B cell (primary cell): ENCODE measurements around the gene SNX24. TPM values are rescaled to one million over a fixed set of nuclear protein-coding genes. Genes with fewer than 3 reads are reported as not detected.

ENCODE experiments used
- ATAC-seq: fragments of 200-7000 bp; cut with Tn5 transposase; one replicate; pipeline ENCODE4 v1.10.0; 2021; ENCODE audit warnings: low read depth, mild to moderate bottlenecking, moderate number of reproducible peaks, moderate library complexity
- CTCF ChIA-PET: fragments of 350-600 bp; sonication (Branson Sonifier 250); formaldehyde crosslinking; loops from one replicate; lab custom pipeline; 2021; ENCODE audit warnings: antibody characterized with exemption, inconsistent platforms; lab: Charles Lee
- POLR2A ChIA-PET: fragments of 350-600 bp; sonication (Branson Sonifier 250); formaldehyde crosslinking; loops from one replicate; lab custom pipeline; 2021; ENCODE audit warnings: antibody characterized with exemption; lab: Charles Lee
- DNase-seq: peaks from one replicate; pipeline ENCODE4 v3.0.0; 2013
- H2AFZ ChIP-seq: 2 replicates; pipeline ENCODE4 v1.6.1; 2012; ENCODE audit warnings: mild to moderate bottlenecking, low read depth, low read length; ENCODE audit not compliant: insufficient read depth, poor library complexity, severe bottlenecking
- H3K27ac ChIP-seq, 2 donors: 1 replicate in 1 of 2; 2 replicates in 1 of 2; pipeline ENCODE4 v1.5.1; 2012 to 2013; ENCODE audit warnings: low read length in 2 of 2, mild to moderate bottlenecking in 2 of 2, moderate library complexity in 1 of 2
- H3K27me3 ChIP-seq, 4 experiments: fragments of 200-600 bp in 1 of 4; sonication (generic) in 1 of 4; replicated peaks in 1 of 4; 1 replicate in 2 of 4; 2 replicates in 2 of 4; pipeline versions ENCODE4 v1.6.1 to v1.7.0; 2013 to 2016; ENCODE audit warnings: low read length in 3 of 4, mild to moderate bottlenecking in 2 of 4, mixed read lengths in 1 of 4, moderate library complexity in 1 of 4; ENCODE audit not compliant: insufficient read depth in 4 of 4, control insufficient read depth in 3 of 4; ENCODE audit errors: control extremely low read depth in 1 of 4
- H3K36me3 ChIP-seq, 2 experiments: replicated peaks in 1 of 2; 1 replicate in 1 of 2; 2 replicates in 1 of 2; pipeline versions ENCODE4 v1.6.1 to v1.7.1; 2013; ENCODE audit warnings: low read length in 1 of 2; ENCODE audit not compliant: insufficient read depth in 2 of 2, control insufficient read depth in 1 of 2; ENCODE audit errors: control extremely low read depth in 1 of 2, extremely low read depth in 1 of 2
- H3K4me1 ChIP-seq, 2 donors: fragments of 200-600 bp in 1 of 2; sonication (generic) in 1 of 2; 1 replicate in 1 of 2; 2 replicates in 1 of 2; pipeline versions ENCODE4 v1.5.1 to v1.6.1; 2013 to 2017; ENCODE audit warnings: low read length in 2 of 2; ENCODE audit not compliant: control insufficient read depth in 2 of 2, insufficient read depth in 2 of 2
- H3K4me2 ChIP-seq: replicated peaks from 2 replicates; pipeline ENCODE3; 2012; ENCODE audit warnings: mild to moderate bottlenecking, low read depth, low read length; ENCODE audit not compliant: poor library complexity, severe bottlenecking
- H3K4me3 ChIP-seq, 5 experiments: fragments of 200-600 bp in 1 of 5; sonication (generic) in 1 of 5; 1 replicate in 3 of 5; 2 replicates in 2 of 5; pipeline versions ENCODE4 v1.5.1 to v1.7.0; 2011 to 2016; ENCODE audit warnings: low read length in 4 of 5, mild to moderate bottlenecking in 4 of 5, low read depth in 2 of 5, control low read depth in 1 of 5, moderate library complexity in 1 of 5; ENCODE audit not compliant: insufficient read depth in 1 of 5; ENCODE audit errors: control extremely low read depth in 1 of 5, extremely low read depth in 1 of 5
- H3K79me2 ChIP-seq: fragments of 200-600 bp; sonication (generic); one replicate; pipeline ENCODE4 v1.6.0; 2016; ENCODE audit warnings: low read length; ENCODE audit not compliant: control insufficient read depth, insufficient read depth
- H3K9ac ChIP-seq: fragments of 200-600 bp; sonication (generic); 2 replicates; pipeline ENCODE4 v1.6.1; 2017; ENCODE audit warnings: mild to moderate bottlenecking, low read length, moderate library complexity
- H3K9me3 ChIP-seq, 3 donors: one replicate each; pipeline versions ENCODE4 v1.6.1 to v1.7.1; 2013; ENCODE audit warnings: low read length in 2 of 3; ENCODE audit not compliant: control insufficient read depth in 2 of 3, insufficient read depth in 1 of 3; ENCODE audit errors: control extremely low read depth in 1 of 3
- H4K20me1 ChIP-seq: 2 replicates; pipeline ENCODE4 v1.6.0; 2012; ENCODE audit warnings: mild to moderate bottlenecking, low read length; ENCODE audit not compliant: insufficient read depth, control insufficient read depth, poor library complexity, severe bottlenecking
- H3K27ac Mint-ChIP-seq: one replicate; pipeline ENCODE4 v1.8.0; 2021; ENCODE audit warnings: mixed read lengths
- H3K27me3 Mint-ChIP-seq: one replicate; pipeline ENCODE4 v1.8.0; 2021; ENCODE audit warnings: mixed read lengths
- H3K4me1 Mint-ChIP-seq: one replicate; pipeline ENCODE4 v1.8.0; 2021; ENCODE audit warnings: mixed read lengths
- H3K4me3 Mint-ChIP-seq: one replicate; pipeline ENCODE4 v1.8.0; 2021; ENCODE audit warnings: mixed read lengths
- H3K9me3 Mint-ChIP-seq: one replicate; pipeline ENCODE4 v1.8.0; 2022; ENCODE audit warnings: mixed read lengths; ENCODE audit not compliant: insufficient read depth
- CTCF ChIP-seq: fragments of 200-600 bp; IDR thresholded peaks from one replicate; pipeline ENCODE4 v1.8.0; 2022; ENCODE audit warnings: antibody characterized with exemption, mild to moderate bottlenecking
- EZH2 ChIP-seq: IDR thresholded peaks from 2 replicates; pipeline ENCODE4 v1.6.1; 2012; ENCODE audit warnings: borderline replicate concordance, low read depth, mild to moderate bottlenecking, moderate library complexity, low read length; ENCODE audit not compliant: insufficient read depth, poor library complexity, severe bottlenecking
- WGBS: methylation state at CpG from one replicate; pipeline ENCODE4 v1.1.5; 2013; ENCODE audit warnings: missing lambda C conversion rate; ENCODE audit not compliant: insufficient coverage; 5-methylcytosine and 5-hydroxymethylcytosine counted together
- intact Hi-C: fragments of 100-400 bp; cut with micrococcal nuclease; formaldehyde crosslinking; loops from one replicate; pipeline ENCODE4 v1.10.0; 2022
- polyA plus RNA-seq: library from polyadenylated mRNA; depleted of rRNA; stranded (reverse); fragments of >200 nt; gene quantifications from 2 replicates; pipeline ENCODE4 v1.2.3, GENCODE V29; 2012
- total RNA-seq, 2 donors: library from RNA; stranded (reverse); fragments of 120-200 nt in 1 of 2; gene quantifications; 1 replicate in 1 of 2; 2 replicates in 1 of 2; pipeline versions ENCODE4 v1.2.3 to v1.2.4, GENCODE V29; 2013 to 2022

SNX24 gene
- total and polyA plus RNA-seq, 2 donors (not counting 1 experiment from before 2014, with no cell fraction given): 1.1 to 9.3 TPM

GRCh38 chr5:122929001-122929400, 83.6 kb downstream of the SNX24 start:
- intact Hi-C loops: no loop called here
- CTCF ChIA-PET: no interaction called here

GRCh38 chr5:122929980-122930379, 84.6 kb downstream of the SNX24 start:
- Histone ChIP-seq H3K27me3 (no peaks in the 10 kb centered on the region), H2AFZ (no peak overlapping the region), H3K79me2 (no peaks in the 10 kb centered on the region), H3K9me3 (no peaks in the 10 kb centered on the region), H3K27ac (no peak overlapping the region), H3K36me3 (no peaks in the 10 kb centered on the region), H3K4me2 (no peak overlapping the region), H3K4me1 (no peaks in the 10 kb centered on the region), H3K4me3 (no peak overlapping the region), H3K9ac (no peak overlapping the region), H4K20me1 (no peaks in the 10 kb centered on the region)
- no peaks in the 10 kb centered on the region for H3K27me3 Mint-ChIP-seq
- no peak overlapping the region for H3K4me3 Mint-ChIP-seq
- ChIA-PET CTCF (no interaction called here), POLR2A (no interaction called here)
- H3K4me1 Mint-ChIP-seq: no peaks in the 10 kb centered on the region
- no peak overlapping the region for H3K27ac Mint-ChIP-seq
- DNase-seq (no peak), ATAC-seq (no peak)
- whole genome bisulfite sequencing: no CpG with 5 or more reads among the region's 1 CpG
- H3K9me3 Mint-ChIP-seq: no peaks in the 10 kb centered on the region
- TF ChIP-seq CTCF (no peak), EZH2 (no peak)
- intact Hi-C loops: no loop called here

More at GRCh38 chr5:122929001-122929400, 83.6 kb downstream of the SNX24 start:
- Mint-ChIP-seq H3K4me1 (no peaks in the 10 kb centered on the region), H3K9me3 (no peaks in the 10 kb centered on the region), H3K27me3 (no peaks in the 10 kb centered on the region), H3K27ac (no peak overlapping the region), H3K4me3 (no peak overlapping the region)
- TF ChIP-seq CTCF: no peak
- no peak for TF ChIP-seq EZH2
- 100% methylated on average over 1 of the region's 1 CpG for WGBS
- no peaks in the 10 kb centered on the region for H3K4me1 ChIP-seq
- H3K4me2 ChIP-seq: no peak overlapping the region
- H3K27ac ChIP-seq: no peak overlapping the region
- no peaks in the 10 kb centered on the region for H3K79me2 ChIP-seq
- no peak overlapping the region for H3K4me3 ChIP-seq
- no peak overlapping the region for H3K9ac ChIP-seq
- POLR2A ChIA-PET: no interaction called here
- H2AFZ ChIP-seq: no peak overlapping the region
- H3K9me3 ChIP-seq: no peaks in the 10 kb centered on the region
- ATAC-seq: no peak
- H4K20me1 ChIP-seq: no peaks in the 10 kb centered on the region
- H3K27me3 ChIP-seq: no peaks in the 10 kb centered on the region
- no peaks in the 10 kb centered on the region for H3K36me3 ChIP-seq
- DNase-seq: no peak
